G401.6 (cell line): Measurements from ENCODE around the gene ARL14EP.

Experiments
- FAIRE-seq: peaks from 2 replicates; lab custom pipeline; 2012; peaks lifted over from hg19 to GRCh38; lab: Jason Lieb, UNC

ARL14EP gene

DNA sequence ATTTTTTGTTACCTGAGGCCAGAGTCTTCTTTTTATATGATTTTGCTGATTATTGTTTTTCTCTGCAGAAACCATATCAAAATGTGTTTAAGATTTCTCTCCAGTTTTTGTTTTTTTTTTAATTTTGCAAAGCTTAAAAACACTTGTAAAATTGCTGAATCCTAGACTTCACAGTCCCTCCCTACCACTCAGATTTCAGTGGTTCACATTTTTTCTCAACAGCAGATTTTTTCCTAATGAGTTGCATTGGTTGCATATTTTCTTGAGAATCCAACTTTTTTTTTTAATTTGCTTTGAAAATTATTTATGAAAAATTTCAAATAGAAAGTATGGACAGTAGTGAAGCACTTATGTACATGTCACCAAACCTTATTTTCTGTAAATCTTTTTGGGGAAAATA, 5.8 kb downstream of the ARL14EP start:
- no peak for FAIRE-seq

- FAIRE-seq, result no peak
Observed at GRCh38 chr11:30329150-30329940, 6.4 kb downstream of the ARL14EP start.

- no peak for FAIRE-seq
Observed at GRCh38 chr11:30333405-30333804, 10.5 kb downstream of the ARL14EP start.

- FAIRE-seq, result no peak
Observed at GRCh38 chr11:30342736-30343166, 19.8 kb downstream of the ARL14EP start.

- FAIRE-seq, result peak; percentile 27
Observed at GRCh38 chr11:30344085-30344484, 21.2 kb downstream of the ARL14EP start.

GRCh38 chr11:30345644-30346043, 22.7 kb downstream of the ARL14EP start:
- FAIRE-seq, result no peak

- peak; percentile 96 for FAIRE-seq
Observed at GRCh38 chr11:30346068-30346688, 23.3 kb downstream of the ARL14EP start.

GRCh38 chr11:30348035-30348434, 25.1 kb downstream of the ARL14EP start:
- FAIRE-seq, result no peak

GRCh38 chr11:30349885-30350284, 27.0 kb downstream of the ARL14EP start:
- FAIRE-seq, result no peak

DNA sequence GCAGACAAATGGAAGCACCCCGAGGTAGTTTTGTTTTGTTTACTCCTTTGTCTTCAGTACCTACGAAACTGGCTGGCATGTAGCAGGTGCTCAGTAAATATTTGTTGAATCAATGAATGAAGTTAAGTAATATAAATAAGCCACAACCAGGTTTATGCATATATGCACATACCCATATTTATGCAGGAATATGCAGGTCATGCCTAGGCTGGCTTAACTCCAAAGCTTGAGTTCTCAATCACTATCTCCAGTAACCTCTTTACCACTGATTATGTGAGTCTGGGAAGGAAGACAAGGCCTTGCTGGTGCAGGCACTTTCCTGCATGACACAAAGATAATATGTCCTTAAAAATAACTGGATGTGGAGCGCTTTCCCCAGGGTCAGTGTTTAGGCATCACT, 27.5 kb downstream of the ARL14EP start:
- no peak for FAIRE-seq

- no peak for FAIRE-seq
Observed at GRCh38 chr11:30351061-30351460, 28.2 kb downstream of the ARL14EP start.

GRCh38 chr11:30356391-30356790, 33.5 kb downstream of the ARL14EP start:
- FAIRE-seq, result no peak

DNA sequence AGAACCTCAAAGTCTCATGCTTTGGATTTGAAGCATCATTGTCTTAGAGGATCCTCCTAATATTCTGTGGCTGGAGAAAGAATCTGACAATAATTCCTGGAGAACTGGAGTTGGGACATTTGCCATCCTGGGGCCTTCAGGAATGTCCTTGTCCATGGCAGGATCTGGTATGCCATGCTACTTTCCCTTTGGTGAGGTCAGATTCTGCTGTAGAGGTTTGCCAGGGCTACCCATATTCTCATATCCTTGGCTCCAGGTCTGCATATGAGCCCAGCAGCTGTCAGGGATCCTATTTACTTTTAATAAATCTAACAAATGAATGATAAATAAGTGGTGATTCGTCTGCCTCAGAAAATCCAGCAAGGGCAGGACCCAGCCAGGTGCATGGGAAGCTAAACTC, 35.0 kb downstream of the ARL14EP start:
- FAIRE-seq, result no peak

DNA sequence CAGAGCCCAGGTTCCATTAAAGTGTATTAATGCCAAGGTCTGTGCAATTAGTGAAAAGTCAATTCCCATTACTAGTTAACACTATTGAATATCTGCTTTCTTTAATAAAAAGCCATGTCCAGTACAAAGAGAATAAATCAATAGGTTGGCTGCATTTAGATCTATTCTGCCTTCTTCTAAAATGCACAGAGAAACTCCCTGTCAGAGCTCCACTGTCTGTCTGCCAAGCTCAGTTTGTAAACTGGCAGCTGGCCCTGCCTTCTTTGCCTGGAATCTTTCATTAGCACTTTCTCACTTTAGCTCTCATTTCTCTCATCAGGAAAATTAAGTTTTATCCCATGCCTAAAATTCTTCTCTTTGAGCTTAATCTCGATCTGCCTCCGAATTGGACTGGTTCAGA, 35.6 kb downstream of the ARL14EP start:
- FAIRE-seq, result no peak

GRCh38 chr11:30360741-30361140, 37.8 kb downstream of the ARL14EP start:
- no peak for FAIRE-seq

DNA sequence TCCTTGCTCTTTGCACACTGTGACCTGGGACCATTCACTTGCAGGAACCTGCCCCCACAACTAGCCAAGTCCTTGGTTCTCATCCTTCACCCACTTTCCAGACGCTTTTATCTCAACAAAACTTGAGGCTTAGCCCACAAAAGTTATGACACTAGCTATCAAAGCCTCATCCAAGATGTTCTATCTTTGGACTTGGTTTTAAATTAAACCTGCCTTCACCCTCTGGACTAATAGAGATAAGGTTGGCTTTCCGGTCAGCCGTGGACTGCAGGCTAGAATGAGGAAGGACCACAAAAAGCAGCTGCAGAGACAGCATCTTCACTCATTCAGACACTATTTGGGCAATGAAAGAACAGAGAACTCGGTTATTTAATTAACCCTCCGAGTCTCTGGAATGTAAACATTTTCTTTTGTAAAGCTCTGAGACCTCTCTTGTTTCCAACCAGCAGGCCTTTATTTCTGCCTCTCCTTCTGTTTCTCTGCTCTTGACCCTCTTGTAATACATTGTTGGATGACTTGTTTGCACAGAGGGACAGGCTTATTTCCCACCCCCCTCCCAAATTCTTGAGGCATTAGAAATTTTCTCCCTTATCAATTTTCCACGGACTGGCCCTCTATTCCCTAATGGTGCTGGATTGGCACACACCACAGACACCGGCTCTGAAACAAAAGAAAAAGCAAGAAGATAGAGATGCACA, 41.4 kb downstream of the ARL14EP start:
- no peak for FAIRE-seq

DNA sequence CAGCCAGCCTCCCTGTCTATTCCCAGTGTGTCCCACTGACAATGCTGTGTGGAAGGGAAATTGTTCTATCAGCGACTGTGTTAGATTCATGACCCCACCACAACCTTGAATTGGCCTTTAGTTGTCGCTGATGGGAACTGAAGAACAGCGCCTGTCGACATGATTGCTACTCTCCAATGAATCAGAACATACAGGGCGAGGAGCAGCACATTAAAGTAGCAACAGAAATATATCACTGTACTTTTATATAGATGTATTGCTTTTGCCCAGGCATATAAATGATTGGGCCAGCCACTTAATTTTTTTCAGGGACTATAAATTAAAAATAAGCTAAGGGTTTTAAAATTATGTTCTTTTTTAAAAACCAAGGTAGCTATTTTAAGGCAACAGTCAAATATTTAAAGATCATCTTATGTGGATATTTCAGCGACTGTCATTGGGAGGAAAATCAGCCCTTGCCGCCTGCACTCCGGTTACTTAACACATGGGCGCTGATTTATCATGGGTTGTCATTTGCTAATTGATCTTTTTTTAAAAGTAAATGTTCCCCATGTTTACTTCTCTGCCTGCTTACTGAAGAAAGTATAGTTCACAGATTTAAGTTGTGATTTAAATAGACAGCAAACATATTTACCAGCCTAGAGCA, 42.1 kb downstream of the ARL14EP start:
- no peak for FAIRE-seq

DNA sequence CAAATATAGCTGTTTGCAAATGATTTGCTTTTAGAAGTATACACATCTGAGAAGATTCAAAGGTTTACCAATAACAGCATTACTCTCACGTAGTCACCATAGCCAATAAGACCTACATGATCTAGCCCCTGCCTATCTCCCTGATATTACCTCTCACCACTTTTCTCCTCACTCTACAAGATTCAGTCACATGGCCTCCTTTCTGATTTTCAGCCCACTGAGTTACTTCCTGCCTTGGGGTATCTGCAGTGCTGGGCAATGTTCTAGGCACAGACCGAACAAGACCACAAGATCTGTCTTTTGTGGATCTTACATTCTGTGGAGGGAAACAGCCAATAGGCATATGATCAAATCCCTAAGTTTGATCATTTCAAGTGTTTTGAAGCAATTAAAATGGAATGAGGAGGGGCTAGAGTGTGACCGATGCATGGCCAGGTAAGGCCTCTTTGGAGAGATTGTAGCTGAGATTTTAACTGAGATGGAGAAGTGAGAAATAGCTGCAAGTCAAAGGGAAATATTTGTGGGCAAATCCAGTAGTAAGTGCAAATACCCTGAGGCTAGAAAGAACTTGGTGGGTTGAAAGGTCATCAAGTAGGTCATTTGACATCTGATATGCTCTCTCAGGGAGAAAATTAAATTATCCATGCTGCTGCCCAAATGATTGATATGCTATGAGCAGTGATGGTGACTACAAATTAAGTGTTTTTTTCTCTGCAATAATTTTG, 43.1 kb downstream of the ARL14EP start:
- FAIRE-seq, result no peak

DNA sequence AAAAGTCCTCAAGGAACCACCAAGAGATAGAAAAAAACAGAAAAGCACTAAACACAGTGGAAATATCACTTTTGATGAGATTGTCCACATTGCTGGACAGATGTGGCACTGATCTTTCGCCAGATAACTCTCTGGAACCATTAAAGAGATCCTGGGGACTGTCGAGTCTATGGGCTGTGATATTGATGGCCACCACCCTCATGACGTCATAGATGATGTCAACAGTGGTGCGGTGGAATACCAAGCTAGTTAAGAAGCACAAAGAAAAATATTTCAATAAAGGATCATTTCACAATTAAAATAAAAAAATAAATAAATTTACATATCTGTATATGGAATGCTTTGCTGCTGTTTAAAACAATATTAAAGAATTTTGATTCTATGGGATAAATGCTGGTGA, 45.5 kb downstream of the ARL14EP start:
- no peak for FAIRE-seq

- no peak for FAIRE-seq
Observed at GRCh38 chr11:30370164-30370563, 47.3 kb downstream of the ARL14EP start.

DNA sequence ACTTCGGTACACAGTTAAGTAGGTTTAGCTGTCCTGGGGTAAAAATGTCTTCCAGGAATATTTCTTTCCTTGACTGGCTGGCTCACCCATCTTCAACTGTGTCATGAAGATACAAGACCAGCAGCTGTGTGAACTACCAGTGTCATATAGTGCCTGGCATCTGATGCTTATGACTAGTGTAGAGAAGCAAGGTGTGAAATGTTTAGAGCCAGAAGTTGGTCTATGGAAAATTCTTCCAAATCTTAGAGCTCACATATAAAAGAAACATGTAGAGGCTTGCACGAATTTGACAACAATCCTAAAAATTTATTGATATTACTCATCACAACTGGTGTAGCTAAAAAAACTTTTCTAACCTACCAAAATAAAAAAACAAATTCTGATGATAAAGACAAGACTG, 54.4 kb downstream of the ARL14EP start:
- FAIRE-seq, result no peak

- FAIRE-seq, result no peak
Observed at GRCh38 chr11:30380846-30381245, 57.9 kb downstream of the ARL14EP start.
